Activated CD8-positive, alpha-beta T cell treated with anti-CD3 and anti-CD28 coated beads, Interleukin-2, amount 10 ng/mL, durations not matched to agents 7 days and 5 days (primary cell): ENCODE results near the gene ZBTB5. TPM values are rescaled to one million over a fixed set of nuclear protein-coding genes. Genes with fewer than 3 reads are reported as not detected.
"Not testable (repeated sequence)": the region's sequence is repeated elsewhere in the genome, so short reads cannot be mapped to it uniquely, and the experiment has no call there.

Experiments
- ATAC-seq: fragments of 150-1000 bp; cut with Tn5 transposase; one replicate; pipeline ENCODE4 v1.10.0; 2021; ENCODE audit warnings: moderate library complexity
- CTCF ChIA-PET: fragments of 350-600 bp; sonication (Branson Sonifier 250); formaldehyde crosslinking; loops from one replicate; lab custom pipeline; 2021; ENCODE audit warnings: antibody characterized with exemption; lab: Charles Lee
- POLR2A ChIA-PET: fragments of 350-600 bp; sonication (Branson Sonifier 250); formaldehyde crosslinking; loops from one replicate; lab custom pipeline; 2021; ENCODE audit warnings: antibody characterized with exemption; lab: Charles Lee
- DNase-seq: peaks from one replicate; pipeline ENCODE4 v3.0.0-alpha.2; 2020
- H3K27ac Mint-ChIP-seq: one replicate; pipeline ENCODE4 v1.8.0; 2021; ENCODE audit warnings: mild to moderate bottlenecking, mixed read lengths
- H3K27me3 Mint-ChIP-seq: one replicate; pipeline ENCODE4 v1.8.0; 2021; ENCODE audit warnings: low read depth, mixed read lengths
- H3K36me3 Mint-ChIP-seq: one replicate; pipeline ENCODE4 v1.8.0; 2021; ENCODE audit warnings: low read depth, mixed read lengths
- H3K4me1 Mint-ChIP-seq: one replicate; pipeline ENCODE4 v1.8.0; 2021; ENCODE audit warnings: low read depth, mixed read lengths
- H3K4me3 Mint-ChIP-seq: one replicate; pipeline ENCODE4 v1.8.0; 2021; ENCODE audit warnings: mild to moderate bottlenecking, mixed read lengths
- H3K9me3 Mint-ChIP-seq: one replicate; pipeline ENCODE4 v1.8.0; 2022; ENCODE audit warnings: mixed read lengths; ENCODE audit not compliant: insufficient read depth
- total RNA-seq, 2 experiments: library from RNA; stranded (reverse); gene quantifications; one replicate each; pipeline ENCODE4 v1.2.3, GENCODE V29; 2021

The ZBTB5 gene
- total RNA-seq, 2 experiments from 2014 or later: 9.2 to 9.4 TPM

DNA sequence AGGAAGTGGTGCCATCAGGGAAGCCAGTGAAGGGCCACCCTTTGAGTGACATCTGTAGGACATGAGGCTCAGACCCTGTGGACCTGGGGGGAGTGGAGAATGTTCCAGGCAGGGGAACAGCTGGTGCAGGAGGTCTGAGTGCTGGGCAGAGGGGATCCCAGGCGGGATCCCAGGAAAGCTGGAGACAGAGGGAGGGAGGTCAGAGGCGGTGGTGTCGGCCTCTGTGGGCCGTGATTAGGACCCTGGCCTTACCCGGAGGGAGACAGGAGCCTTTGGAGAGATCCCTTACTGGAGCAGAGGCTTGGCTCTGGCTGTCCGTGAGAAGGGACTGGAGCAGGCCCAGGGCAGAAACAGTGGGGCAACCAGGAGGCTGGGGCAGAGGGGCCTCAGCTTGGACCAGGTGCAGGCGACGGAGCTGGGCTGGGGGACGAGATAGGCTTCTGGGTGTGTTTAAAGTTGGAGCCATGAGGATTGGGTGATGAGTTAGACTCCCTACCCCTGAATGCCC is 54.8 kb downstream of the ZBTB5 start:
- H3K36me3 Mint-ChIP-seq: no peaks in the 10 kb centered on the region
- CTCF ChIA-PET: interaction anchor here (1.7 kb wide), 1 partner anchor 51 kb away, joined by 4 read pairs; no protein-coding TSS in a partner anchor
- no peak for ATAC-seq
- H3K27ac Mint-ChIP-seq: no peak overlapping the region
- peaks cover 5% of the 10 kb centered on the region for H3K27me3 Mint-ChIP-seq
- POLR2A ChIA-PET: interaction anchor here (1.1 kb wide), 1 partner anchor 55 kb away, joined by 4 read pairs; the partner anchor contains the start of gene ZBTB5
- H3K4me3 Mint-ChIP-seq: no peak overlapping the region
- no peak for DNase-seq
- peaks cover 21% of the 10 kb centered on the region for H3K4me1 Mint-ChIP-seq
- H3K9me3 Mint-ChIP-seq: no peaks in the 10 kb centered on the region

GRCh38 chr9:37408933-37409710 is 56.1 kb downstream of the ZBTB5 start:
- ChIA-PET POLR2A (no interaction called here), CTCF (no interaction called here)
- ATAC-seq (peak; percentile 75), DNase-seq (peak; percentile 54)
- Mint-ChIP-seq H3K36me3 (no peaks in the 10 kb centered on the region), H3K9me3 (no peaks in the 10 kb centered on the region), H3K27me3 (peaks cover 2% of the 10 kb centered on the region), H3K4me3 (no peak overlapping the region), H3K27ac (no peak overlapping the region), H3K4me1 (peaks cover 15% of the 10 kb centered on the region)

DNA sequence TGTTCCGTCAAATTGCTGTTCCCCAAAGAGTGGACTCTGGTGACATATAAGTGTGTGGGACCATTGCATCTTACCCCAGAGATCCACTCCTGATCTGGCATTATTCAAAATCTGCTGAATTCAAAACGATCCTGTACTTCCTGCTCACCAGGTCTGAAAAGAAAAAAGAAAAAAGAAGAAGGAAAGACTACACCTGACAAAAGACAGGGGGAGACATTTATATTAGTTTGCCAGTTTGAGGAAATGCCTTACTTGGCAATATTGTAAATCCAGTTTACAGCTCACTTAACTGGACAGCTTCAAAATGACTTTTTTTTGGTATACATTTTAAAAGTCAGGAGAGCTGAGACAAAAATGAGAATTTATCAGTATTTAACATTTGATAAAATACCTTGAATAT is 57.8 kb downstream of the ZBTB5 start:
- no peak overlapping the region for H3K4me3 Mint-ChIP-seq
- peaks cover 15% of the 10 kb centered on the region for H3K4me1 Mint-ChIP-seq
- H3K27me3 Mint-ChIP-seq: peaks cover 2% of the 10 kb centered on the region
- CTCF ChIA-PET: interaction anchor here (0.7 to 1.8 kb wide), 6 partner anchors 8 to 533 kb away, joined by 3 to 9 read pairs (median 5); no protein-coding TSS in a partner anchor
- POLR2A ChIA-PET: interaction anchor here (1.7 kb wide), 1 partner anchor 15 kb away, joined by 6 read pairs; the partner anchor contains the start of gene GRHPR
- no peak overlapping the region for H3K27ac Mint-ChIP-seq
- H3K9me3 Mint-ChIP-seq: no peaks in the 10 kb centered on the region
- H3K36me3 Mint-ChIP-seq: no peaks in the 10 kb centered on the region
- DNase-seq: no peak
- no peak for ATAC-seq

GRCh38 chr9:37406603-37407401 is 58.4 kb downstream of the ZBTB5 start:
- DNase-seq (no peak), ATAC-seq (no peak)
- Mint-ChIP-seq H3K27me3 (peaks cover 2% of the 10 kb centered on the region), H3K36me3 (no peaks in the 10 kb centered on the region), H3K4me1 (peaks cover 15% of the 10 kb centered on the region), H3K4me3 (no peak overlapping the region), H3K27ac (no peak overlapping the region), H3K9me3 (no peaks in the 10 kb centered on the region)
- ChIA-PET CTCF (interaction anchor here (0.7 to 1.8 kb wide), 5 partner anchors 8 to 534 kb away, joined by 3 to 9 read pairs (median 7); no protein-coding TSS in a partner anchor), POLR2A (interaction anchor here (1.7 kb wide), 1 partner anchor 15 kb away, joined by 6 read pairs; the partner anchor contains the start of gene GRHPR)

DNA sequence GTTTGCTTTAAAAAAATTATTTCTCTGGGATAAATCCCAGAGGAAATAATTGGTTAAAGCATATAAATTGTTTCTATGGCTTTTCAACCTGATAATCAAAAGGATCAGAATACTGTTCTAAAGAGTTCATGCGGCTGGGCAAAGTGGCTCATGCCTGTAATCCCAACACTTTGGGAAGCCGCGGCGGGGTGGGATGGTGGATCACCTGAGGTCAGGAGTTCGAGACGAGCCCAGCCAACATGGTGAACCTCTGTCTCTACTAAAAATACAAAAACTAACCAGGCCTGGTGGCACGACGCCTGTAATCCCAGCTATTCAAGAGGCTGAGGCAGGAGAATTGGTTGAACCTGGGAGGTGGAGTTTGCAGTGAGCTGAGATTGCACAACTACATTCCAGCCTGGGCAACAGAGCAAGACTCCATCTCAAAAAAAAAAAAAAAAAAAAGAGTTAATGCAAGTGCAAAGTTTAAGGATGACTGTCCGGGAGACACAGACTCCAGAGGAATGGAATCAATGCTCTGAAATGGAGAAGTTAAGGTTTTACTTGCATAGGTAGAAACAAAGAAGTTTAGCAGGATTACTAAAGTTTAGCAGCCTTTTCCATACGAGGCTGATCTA is 59.4 kb downstream of the ZBTB5 start:
- ChIA-PET POLR2A (interaction anchor here (1.7 kb wide), 1 partner anchor 16 kb away, joined by 6 read pairs; the partner anchor contains the start of gene GRHPR), CTCF (interaction anchor here (1.2 to 1.6 kb wide), 2 partner anchors 9 to 533 kb away, joined by 3 to 7 read pairs; no protein-coding TSS in a partner anchor)
- Mint-ChIP-seq H3K36me3 (no peaks in the 10 kb centered on the region), H3K4me1 (peaks cover 15% of the 10 kb centered on the region), H3K9me3 (no peaks in the 10 kb centered on the region), H3K27ac (no peak overlapping the region), H3K27me3 (peaks cover 2% of the 10 kb centered on the region), H3K4me3 (no peak overlapping the region)
- ATAC-seq (no peak), DNase-seq (no peak)

DNA sequence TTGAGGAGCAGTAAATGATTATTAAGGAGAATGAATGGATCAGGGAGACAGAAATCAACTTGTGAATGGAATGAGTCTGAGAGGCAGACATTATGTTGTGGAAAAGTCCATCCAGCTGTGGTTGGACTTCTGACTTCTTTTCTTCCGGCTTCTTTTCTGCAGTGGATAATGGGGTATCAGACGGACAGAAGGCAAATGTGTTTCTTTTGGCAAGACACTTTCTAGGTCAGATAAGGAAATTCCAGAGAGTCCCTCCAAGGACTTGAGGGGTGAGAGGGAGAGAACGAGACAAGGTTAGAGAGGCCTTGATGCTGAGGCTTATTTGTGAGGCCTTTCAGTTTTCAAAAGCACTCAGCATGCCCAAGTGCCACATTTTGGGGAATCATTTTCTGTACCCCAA is 59.9 kb downstream of the ZBTB5 start:
- Mint-ChIP-seq H3K4me3 (no peak overlapping the region), H3K27ac (no peak overlapping the region), H3K36me3 (no peaks in the 10 kb centered on the region), H3K9me3 (no peaks in the 10 kb centered on the region), H3K4me1 (peaks cover 15% of the 10 kb centered on the region), H3K27me3 (peaks cover 2% of the 10 kb centered on the region)
- POLR2A ChIA-PET: no interaction called here
- ATAC-seq (no peak), DNase-seq (no peak)
- CTCF ChIA-PET: no interaction called here

GRCh38 chr9:37404590-37404989 is 60.7 kb downstream of the ZBTB5 start:
- Mint-ChIP-seq H3K27ac (no peak overlapping the region), H3K4me1 (peaks cover 9% of the 10 kb centered on the region), H3K4me3 (no peak overlapping the region), H3K36me3 (no peaks in the 10 kb centered on the region), H3K27me3 (peaks cover 2% of the 10 kb centered on the region), H3K9me3 (no peaks in the 10 kb centered on the region)
- ChIA-PET CTCF (no interaction called here), POLR2A (no interaction called here)
- ATAC-seq: no peak
- no peak for DNase-seq

GRCh38 chr9:37399336-37399735 is 65.9 kb downstream of the ZBTB5 start:
- CTCF ChIA-PET: no interaction called here
- Mint-ChIP-seq H3K27ac (no peak overlapping the region), H3K27me3 (no peaks in the 10 kb centered on the region), H3K4me3 (no peak overlapping the region), H3K9me3 (no peaks in the 10 kb centered on the region), H3K36me3 (no peaks in the 10 kb centered on the region), H3K4me1 (no peaks in the 10 kb centered on the region)
- DNase-seq: no peak
- POLR2A ChIA-PET: no interaction called here
- no peak for ATAC-seq

- Mint-ChIP-seq H3K4me3 (no peak overlapping the region), H3K9me3 (no peaks in the 10 kb centered on the region), H3K27me3 (no peaks in the 10 kb centered on the region), H3K27ac (no peak overlapping the region), H3K4me1 (no peaks in the 10 kb centered on the region), H3K36me3 (no peaks in the 10 kb centered on the region)
- ATAC-seq (no peak), DNase-seq (no peak)
- POLR2A ChIA-PET: no interaction called here
- CTCF ChIA-PET: interaction anchor here (1.3 kb wide), 1 partner anchor 9 kb away, joined by 9 read pairs; no protein-coding TSS in a partner anchor
These were observed 66.7 kb downstream of the ZBTB5 start for GRCh38 chr9:37398464-37399025.

- H3K27ac Mint-ChIP-seq, H3K36me3 Mint-ChIP-seq, H3K9me3 Mint-ChIP-seq, ATAC-seq, H3K4me1 Mint-ChIP-seq, POLR2A ChIA-PET, DNase-seq, H3K27me3 Mint-ChIP-seq, H3K4me3 Mint-ChIP-seq: not testable (repeated sequence)
- CTCF ChIA-PET: interaction anchor here (1.3 kb wide), 1 partner anchor 9 kb away, joined by 9 read pairs; no protein-coding TSS in a partner anchor
These were observed 67.3 kb downstream of the ZBTB5 start for GRCh38 chr9:37397948-37398347.

DNA sequence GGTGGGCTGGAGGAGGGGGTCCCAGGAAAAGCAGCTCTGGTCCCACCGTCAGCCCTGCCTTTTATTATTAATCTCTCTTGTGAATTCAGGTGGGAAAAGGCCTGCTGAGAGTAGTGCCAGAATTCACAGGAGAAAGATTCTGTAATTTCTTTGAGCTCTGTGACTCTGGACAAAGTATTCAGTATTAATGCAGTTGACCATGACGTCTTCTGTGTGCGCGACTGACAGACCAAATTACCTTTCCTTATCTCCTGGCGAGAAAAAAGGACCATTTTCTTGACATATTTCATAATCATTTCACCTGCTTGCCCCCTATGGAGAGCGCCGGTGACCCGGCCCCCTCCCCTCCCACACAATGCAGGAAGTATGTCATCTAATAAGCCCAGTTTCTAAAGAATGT is 69.6 kb downstream of the ZBTB5 start:
- no peaks in the 10 kb centered on the region for H3K27me3 Mint-ChIP-seq

More for the DNA sequence above, 69.6 kb downstream of the ZBTB5 start:
- no peak for DNase-seq
- ATAC-seq: no peak
- CTCF ChIA-PET: interaction anchor here (1.9 kb wide), 1 partner anchor 12 kb away, joined by 8 read pairs; no protein-coding TSS in a partner anchor
- Mint-ChIP-seq H3K27ac (no peak overlapping the region), H3K4me3 (no peak overlapping the region), H3K4me1 (peaks cover 4% of the 10 kb centered on the region), H3K36me3 (no peaks in the 10 kb centered on the region), H3K9me3 (no peaks in the 10 kb centered on the region)
- POLR2A ChIA-PET: no interaction called here
